Ureter (tissue), 1 donor: ENCODE measurements around the gene TCTN3. TPM values are rescaled to one million over a fixed set of nuclear protein-coding genes. Genes with fewer than 3 reads are reported as not detected.
A peak's percentile ranks its signal among the peaks of the same experiment; 100 is the strongest.
"Not testable (repeated sequence)": the region's sequence is repeated elsewhere in the genome, so short reads cannot be mapped to it uniquely, and the experiment has no call there.

ENCODE experiments used
- DNase-seq: peaks from one replicate; pipeline ENCODE4 v3.0.0-alpha.2; 2020; ENCODE audit warnings: low spot score
- total RNA-seq: library from RNA; stranded (reverse); gene quantifications from one replicate; pipeline ENCODE4 v1.2.4, GENCODE V29; 2023
- donor health status: DM: yes; HTN: yes; CAD: no.

The TCTN3 gene
- total RNA-seq, 1 donor from 2014 or later: 53.8 TPM

GRCh38 chr10:95688648-95689047 is 5.1 kb downstream of the TCTN3 start:
- DNase-seq: no peak

GRCh38 chr10:95683966-95684365 is 9.8 kb downstream of the TCTN3 start:
- no peak for DNase-seq

- DNase-seq: no peak
Observed at GRCh38 chr10:95675403-95676116, 18.2 kb downstream of the TCTN3 start.

- no peak for DNase-seq
Observed at GRCh38 chr10:95674643-95675042, 19.1 kb downstream of the TCTN3 start.

- not testable (repeated sequence) for DNase-seq
Observed at GRCh38 chr10:95672641-95673040, 21.1 kb downstream of the TCTN3 start.

GRCh38 chr10:95664543-95664942 is 29.2 kb downstream of the TCTN3 start:
- no peak for DNase-seq

- no peak for DNase-seq
Observed at GRCh38 chr10:95663496-95663895, 30.2 kb downstream of the TCTN3 start.

- no peak for DNase-seq
Observed at GRCh38 chr10:95661818-95662217, 31.9 kb downstream of the TCTN3 start.

GRCh38 chr10:95660283-95660682 is 33.4 kb downstream of the TCTN3 start:
- DNase-seq: no peak

- no peak for DNase-seq
Observed at GRCh38 chr10:95657250-95657649, 36.5 kb downstream of the TCTN3 start.

- DNase-seq: peak; percentile 94
Observed at GRCh38 chr10:95656291-95657164, 37.2 kb downstream of the TCTN3 start, which contains the start of gene ALDH18A1. Gene ALDH18A1, minus strand, starts transcription at chr10:95656711. Its CDS starts 3,334 bp downstream, at chr10:95653377.

GRCh38 chr10:95655571-95656290 is 38.0 kb downstream of the TCTN3 start:
- peak; percentile 46 for DNase-seq

- DNase-seq: no peak
Observed at GRCh38 chr10:95653895-95654294, 39.8 kb downstream of the TCTN3 start.

GRCh38 chr10:95651346-95652060 is 42.2 kb downstream of the TCTN3 start:
- no peak for DNase-seq

- DNase-seq: no peak
Observed at GRCh38 chr10:95650232-95650631, 43.5 kb downstream of the TCTN3 start.

- no peak for DNase-seq
Observed at GRCh38 chr10:95648138-95648537, 45.6 kb downstream of the TCTN3 start.

GRCh38 chr10:95646160-95646559 is 47.6 kb downstream of the TCTN3 start:
- DNase-seq: no peak

GRCh38 chr10:95644901-95645300 is 48.8 kb downstream of the TCTN3 start:
- no peak for DNase-seq

GRCh38 chr10:95640891-95641315 is 52.8 kb downstream of the TCTN3 start:
- no peak for DNase-seq

- DNase-seq: no peak
Observed at GRCh38 chr10:95637911-95638310, 55.8 kb downstream of the TCTN3 start.

GRCh38 chr10:95637140-95637539 is 56.6 kb downstream of the TCTN3 start:
- DNase-seq: no peak
